ENCODE data around the gene DOCK2.

The DOCK2 gene

DNA sequence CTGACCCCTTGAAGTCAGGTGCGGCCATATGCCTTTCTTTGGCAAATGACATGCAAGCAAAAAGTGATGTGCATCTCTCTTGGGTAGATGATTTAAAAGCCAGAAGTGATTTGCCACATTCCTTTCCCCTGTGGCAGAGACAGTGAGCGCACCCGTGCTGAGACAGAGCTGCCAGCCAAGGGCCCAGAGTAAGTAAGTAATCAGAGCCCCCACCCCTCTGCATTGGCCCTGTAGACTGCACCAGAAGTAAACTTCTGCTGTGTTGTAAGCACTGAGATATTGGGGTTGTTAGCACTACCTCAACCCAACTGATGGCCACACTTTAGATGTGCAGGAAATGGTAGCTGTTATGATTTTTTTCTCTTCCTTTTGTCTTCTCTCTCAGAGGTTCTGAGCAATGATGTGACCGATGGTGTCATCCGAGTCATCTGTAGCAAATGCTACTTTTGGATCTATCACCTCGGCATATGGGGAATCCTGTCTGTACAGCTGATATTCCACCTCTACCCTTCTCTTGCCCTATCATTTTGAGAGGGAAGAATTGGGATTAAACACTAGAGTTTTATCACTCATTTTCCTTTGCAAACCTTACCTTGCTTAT, 58.0 kb downstream of the DOCK2 start:
- no peak for DNase-seq

DNA sequence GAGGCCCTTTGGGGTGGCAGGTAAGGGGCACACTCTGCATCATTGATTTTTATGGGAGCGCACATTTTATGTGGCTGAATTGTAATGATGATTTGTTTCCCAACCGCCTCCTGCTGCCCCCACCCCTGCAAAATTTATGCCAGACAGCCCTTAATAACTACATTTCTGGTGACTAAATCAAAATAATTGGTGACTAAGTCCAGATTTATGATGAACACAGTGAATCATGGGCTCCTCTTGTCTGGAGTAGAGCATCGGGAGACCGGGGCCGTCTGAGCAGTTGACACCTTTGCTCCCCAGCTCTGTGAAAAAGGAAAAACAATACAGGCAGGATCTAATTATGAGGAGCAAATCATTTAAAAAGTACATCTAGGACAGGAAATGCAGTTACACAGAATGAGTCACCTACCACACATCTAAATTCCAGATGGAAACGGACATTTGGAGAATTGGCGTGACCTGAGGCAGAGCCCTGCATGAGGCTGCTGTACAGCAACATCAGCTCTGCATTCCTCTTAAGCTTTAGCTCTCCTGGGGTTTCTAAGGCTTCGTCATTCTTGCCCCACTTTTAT, 58.9 kb downstream of the DOCK2 start:
- DNase-seq, result no peak

- no peak for DNase-seq
Observed at GRCh38 chr5:169696621-169697510, 59.8 kb downstream of the DOCK2 start.

DNA sequence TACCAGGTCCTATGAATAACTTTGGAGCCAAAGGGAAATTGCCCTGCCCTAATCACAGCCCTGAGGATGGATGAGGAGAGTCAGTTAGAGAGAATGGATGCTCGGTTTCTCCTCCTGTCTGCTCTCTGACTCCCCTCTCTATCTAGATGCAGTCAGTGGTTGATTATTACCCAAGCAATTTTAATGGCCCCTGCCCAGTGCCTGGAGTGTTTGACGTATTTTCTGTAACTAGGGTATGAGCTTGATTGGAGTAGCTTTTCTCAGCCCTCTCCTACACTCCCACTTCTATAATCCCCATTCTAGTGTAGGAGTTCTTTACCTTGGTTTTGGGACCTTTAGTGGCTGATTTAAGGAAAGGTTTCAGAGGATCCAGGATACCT, 60.4 kb downstream of the DOCK2 start:
- DNase-seq, result no peak

DNA sequence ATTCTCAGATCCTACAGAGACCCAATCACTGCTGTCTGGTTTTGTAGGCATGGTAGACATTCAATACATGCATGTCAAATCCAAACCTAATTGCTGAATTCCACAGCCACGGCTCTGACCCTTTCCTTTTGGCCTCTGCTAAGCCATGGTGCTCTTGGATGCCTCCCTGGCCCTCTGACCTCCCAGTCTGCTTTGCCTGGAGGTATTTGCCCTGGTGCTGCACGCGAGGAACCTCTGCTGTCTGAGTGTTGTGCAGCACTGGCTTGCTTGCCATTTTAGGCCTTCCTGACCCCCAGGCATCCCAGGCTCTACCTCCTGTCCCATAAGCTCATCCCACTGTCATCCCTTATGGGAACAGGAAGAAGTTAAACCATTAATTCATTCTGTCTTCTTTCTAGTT, 60.9 kb downstream of the DOCK2 start:
- DNase-seq, result no peak

DNA sequence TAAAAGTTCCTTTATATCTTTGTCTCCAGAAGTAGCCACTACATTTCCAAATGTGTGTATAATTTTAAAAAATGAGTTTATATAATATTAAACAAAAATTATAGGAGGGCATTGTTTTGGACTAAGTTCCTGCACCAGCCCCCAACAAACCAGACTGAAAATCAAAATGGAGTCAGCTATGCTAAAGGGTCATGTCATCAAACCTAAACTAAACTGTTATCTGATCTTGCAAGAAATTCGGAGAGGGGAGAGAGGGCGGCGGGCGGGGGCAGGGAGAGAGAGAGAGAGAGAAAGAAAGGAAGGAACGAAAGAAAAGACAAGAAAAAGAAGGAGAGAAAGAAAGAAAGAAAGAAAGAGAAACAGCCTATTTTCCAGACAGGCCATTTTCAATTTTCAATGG, 63.5 kb downstream of the DOCK2 start:
- DNase-seq, result no peak

DNA sequence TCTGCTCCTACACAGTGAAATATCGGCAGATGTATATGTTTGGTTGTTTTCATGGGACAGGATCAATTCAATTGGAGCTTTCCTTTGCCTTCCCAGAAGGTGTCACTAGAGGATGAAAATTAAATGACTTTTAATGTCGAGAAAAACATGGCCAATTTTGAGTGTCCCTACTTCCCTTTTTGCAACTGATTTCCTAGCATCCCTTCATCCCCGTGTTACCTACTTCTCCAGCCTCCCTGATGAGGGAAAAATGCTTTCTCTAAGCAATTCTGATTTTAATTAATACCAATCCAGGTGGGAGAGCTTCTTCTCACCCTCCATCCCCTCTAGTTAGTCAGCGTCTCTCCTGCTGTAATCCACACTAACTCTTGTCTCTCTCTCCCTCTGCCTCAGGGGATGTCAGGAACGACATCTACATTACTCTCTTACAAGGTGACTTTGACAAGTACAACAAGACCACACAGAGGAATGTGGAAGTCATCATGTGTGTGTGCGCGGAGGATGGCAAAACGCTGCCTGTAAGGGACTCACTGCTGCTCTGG, 64.9 kb downstream of the DOCK2 start:
- DNase-seq, result no peak

DNA sequence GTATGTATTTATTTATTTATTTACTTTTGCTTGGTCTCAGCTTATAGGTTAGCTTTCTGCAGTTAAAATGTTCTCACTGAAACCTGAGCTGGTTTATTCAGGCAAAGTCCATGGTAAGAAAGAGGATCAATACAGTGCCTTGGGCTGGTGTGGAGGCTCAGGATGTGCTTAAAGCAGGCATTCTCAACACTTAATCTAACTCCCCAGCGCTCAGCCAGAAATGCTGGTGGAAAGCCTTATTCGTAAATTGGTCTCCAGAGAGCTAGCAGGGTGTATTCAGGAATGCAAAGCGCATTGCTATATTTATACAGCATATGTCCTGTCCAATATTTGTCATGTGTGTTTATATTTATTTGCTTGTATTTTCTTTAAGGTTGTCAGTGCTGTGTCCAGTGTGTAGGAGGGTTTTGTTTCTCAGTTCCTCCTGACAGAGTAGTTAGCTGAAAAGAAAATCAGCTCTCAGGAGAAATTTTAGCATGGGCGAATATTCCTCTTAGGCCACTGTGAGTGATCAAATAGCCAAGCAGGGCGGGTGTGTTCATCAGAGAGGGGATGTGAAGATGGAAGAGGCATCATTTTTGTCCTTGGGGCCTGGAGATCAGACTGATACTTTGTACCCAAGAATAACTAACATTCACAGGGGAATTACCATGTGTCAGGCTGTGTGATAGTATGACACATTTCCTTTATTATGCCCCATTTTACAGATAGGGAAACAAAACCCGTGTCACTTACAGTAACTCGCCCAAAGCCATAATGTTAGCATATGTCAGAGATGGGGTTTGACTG, 65.8 kb downstream of the DOCK2 start:
- DNase-seq, result no peak

GRCh38 chr5:169703813-169704212, 66.7 kb downstream of the DOCK2 start:
- DNase-seq, result no peak

- DNase-seq, result no peak
Observed at GRCh38 chr5:169705322-169705721, 68.2 kb downstream of the DOCK2 start.

- no peak for DNase-seq
Observed at GRCh38 chr5:169706071-169706470, 69.0 kb downstream of the DOCK2 start.

GRCh38 chr5:169706758-169707450, 69.8 kb downstream of the DOCK2 start:
- no peak for DNase-seq

GRCh38 chr5:169707686-169708085, 70.6 kb downstream of the DOCK2 start:
- DNase-seq, result no peak

- no peak for DNase-seq
Observed at GRCh38 chr5:169710675-169711074, 73.6 kb downstream of the DOCK2 start.

- DNase-seq, result no peak
Observed at GRCh38 chr5:169711551-169712225, 74.6 kb downstream of the DOCK2 start.

GRCh38 chr5:169712428-169712827, 75.4 kb downstream of the DOCK2 start:
- DNase-seq, result no peak

GRCh38 chr5:169716287-169716686, 79.2 kb downstream of the DOCK2 start:
- no peak for DNase-seq

GRCh38 chr5:169717288-169717687, 80.2 kb downstream of the DOCK2 start:
- no peak for DNase-seq

DNA sequence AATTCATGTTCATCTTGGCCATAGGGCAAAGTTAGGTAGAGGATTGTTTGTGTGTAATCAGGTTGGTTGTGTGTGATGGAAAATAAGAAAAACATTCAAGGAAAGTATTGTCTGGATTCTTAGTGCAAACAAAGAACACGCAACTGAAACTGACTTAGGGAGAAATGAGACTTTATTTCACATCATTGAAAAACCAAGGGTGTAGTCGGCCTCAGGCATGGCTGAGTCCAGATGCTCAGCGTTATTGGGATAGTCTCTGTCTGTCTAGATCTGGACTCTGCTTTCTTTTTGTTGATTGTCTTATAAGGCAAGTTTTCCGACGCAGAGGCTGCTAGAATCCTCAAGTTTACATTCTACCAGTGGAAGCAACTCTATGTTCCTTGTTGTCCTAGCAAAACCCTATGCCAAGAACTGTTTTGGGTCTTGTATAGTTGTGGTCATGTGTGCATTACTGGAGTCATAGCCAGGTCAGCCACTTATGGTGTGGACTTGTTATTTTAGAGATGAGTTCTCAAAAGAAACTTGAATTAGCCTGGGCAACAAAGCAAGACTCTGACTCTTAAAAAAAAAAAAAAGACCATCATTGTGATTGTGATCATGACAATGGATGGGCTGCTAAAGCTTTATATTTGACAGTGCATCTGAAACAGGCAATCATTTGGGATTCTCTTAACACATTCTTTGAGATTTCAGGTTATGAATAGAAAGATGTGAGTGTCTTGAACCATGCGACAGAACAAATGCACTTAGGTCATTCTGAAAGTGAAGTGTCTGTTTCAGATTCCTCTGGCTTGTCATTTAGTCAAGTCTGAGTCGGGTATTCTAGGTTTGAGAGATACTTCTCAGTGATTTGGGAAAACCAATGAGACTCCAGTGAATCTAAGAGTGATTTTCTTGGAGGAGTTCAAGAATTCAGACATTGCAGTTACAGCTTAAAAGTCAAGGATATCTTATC, 82.6 kb downstream of the DOCK2 start:
- no peak for DNase-seq

DNA sequence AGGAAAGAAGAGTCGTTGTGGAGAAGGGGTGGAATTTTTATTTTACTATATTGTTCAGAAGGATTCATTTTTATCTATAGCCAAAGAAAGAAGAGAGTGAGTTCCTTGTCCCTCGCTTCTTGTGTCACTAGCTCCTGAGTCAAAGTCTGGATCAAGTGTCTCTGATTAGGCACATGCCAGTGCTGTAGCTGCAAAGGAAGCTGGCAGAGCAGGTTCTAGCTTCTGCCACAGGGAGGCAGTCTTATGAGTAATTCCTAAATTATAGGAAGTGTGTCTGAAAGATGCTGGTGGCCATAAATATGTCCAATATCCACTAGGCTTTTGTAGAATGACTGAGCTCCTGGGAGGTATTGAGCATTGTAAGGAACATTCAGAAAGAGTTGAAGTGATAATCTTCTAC, 84.7 kb downstream of the DOCK2 start:
- no peak for DNase-seq

Data from NCI-H2107 (cell line).